Activated CD4-positive, alpha-beta T cell treated with anti-CD3 and anti-CD28 coated beads, Interleukin-2, amount 50 U/mL, for 24 hours (primary cell): ENCODE measurements around the gene ROBO1.

ENCODE experiments used
- DNase-seq, 2 donors: peaks; one replicate each; pipeline ENCODE4 v3.0.0-alpha.2; 2020; ENCODE audit warnings: low read depth in 1 of 2, low spot score in 1 of 2

The ROBO1 gene

GRCh38 chr3:79103307-79103706, 664.5 kb downstream of the ROBO1 start:
- no peak for DNase-seq

- no peak for DNase-seq
These were observed 669.7 kb downstream of the ROBO1 start for GRCh38 chr3:79097964-79098660.

DNA sequence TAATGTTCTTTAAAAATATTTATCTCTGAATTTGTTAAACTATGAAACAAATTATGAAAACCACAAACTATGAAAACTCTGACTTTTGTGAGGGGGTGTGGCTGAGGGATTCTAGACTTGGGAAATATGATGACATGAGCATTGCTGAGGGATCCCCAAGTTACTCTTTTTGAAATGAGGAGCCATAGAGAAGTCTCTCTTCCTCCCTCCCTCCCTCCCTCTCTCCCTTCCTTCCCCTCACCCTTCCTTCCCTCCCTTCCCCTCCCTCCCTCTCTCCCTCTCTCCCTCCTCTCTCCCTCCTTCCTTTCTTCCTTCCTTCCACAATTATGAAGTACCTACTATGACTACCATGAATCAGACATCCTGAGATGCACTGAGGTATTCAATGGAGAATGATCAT, 673.1 kb downstream of the ROBO1 start:
- no peak for DNase-seq

DNA sequence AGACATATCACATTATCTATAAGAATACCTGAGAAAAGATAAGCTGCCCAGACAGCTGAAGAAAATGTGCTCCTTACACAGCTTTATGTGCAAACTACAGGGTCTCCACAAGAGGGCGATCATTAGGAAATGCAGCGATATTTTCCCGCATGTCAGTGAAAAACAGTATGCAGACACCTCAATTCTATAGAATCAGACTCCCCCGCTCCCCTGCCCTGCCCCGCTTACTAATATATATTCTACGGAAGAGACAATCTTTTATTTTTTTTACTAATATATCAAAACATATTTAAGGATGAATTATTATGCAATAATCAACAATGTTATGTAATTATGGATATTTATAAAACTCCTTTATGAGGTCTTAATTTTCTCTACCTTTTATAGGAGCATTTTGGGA, 681.3 kb downstream of the ROBO1 start:
- DNase-seq = peak in 1 of 2 donors; percentile 3

DNA sequence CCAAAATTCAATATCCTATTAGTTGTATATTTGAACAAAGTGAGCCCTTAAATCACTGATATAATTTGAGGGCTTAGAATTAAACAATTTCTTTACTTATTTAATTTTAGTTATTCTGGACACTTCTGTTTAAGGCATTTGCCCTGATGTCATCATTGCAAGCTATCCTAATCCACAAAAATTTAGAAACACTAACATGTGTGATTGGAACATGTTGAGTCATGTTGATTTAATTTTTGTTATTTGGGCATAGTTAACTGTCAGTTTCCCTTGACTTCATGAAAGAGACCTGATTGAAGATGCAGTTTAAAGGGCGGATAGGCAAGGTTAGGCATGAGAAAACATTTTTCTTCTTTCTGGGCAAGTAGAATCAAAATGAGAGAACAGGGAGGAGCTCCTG, 682.6 kb downstream of the ROBO1 start:
- no peak for DNase-seq

DNA sequence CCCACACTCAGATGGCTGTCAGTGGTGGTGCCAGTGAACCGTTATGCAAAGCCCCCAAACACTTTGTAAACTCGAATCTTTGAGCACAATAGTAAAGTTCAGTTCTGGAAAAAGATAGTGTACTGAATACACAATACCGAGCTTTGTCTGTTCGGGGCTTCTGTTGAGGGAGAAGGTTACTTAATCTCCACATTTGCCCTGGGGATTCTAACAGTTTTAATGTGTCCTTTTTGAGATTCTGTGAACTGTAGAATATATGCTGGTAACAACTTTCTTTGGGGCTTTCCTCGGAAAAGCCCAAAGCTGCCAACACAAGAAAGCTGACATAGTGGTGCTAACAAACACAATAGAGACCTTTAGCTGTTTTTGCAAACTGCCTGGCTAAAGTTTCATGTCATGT, 686.5 kb downstream of the ROBO1 start:
- no peak for DNase-seq

DNA sequence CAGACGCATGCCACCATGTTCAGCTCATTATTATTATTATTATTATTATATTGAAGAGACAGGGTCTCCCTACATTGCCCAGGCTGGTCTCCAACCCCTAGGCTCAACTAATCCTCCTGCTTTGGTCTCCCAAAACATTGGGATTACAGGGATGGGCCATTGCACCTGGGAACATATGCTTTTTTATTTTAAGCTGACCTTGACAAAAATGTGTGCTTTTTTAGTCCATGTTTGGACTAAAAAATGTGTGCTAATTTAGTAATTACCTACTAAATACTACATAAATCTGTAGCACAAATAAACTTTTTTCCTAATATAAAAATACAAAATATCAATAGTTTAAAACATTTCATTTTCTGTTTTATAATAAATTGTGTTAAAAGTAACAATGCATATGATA, 693.2 kb downstream of the ROBO1 start:
- no peak for DNase-seq

- DNase-seq = no peak
These were observed 700.1 kb downstream of the ROBO1 start for GRCh38 chr3:79067734-79068133.

DNA sequence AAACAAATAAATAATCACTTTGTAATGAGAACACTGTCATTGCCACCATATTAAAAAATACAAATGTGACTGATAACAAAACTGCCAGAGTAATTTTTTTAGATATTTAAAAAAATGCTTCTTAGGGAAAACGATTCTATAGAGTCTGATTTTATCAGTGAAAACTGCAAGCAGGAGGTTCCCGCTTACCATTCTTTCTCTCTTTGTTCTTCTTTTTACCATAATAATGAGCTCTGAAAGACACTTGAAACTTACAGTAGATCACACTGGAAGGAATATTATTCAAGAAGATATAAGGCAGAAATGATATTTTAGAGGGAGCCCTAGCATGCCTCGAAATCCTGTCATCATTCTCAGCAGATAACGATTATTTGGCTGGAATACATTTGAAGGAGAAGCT, 701.3 kb downstream of the ROBO1 start:
- no peak for DNase-seq

GRCh38 chr3:79063624-79064023, 704.2 kb downstream of the ROBO1 start:
- DNase-seq = no peak

DNA sequence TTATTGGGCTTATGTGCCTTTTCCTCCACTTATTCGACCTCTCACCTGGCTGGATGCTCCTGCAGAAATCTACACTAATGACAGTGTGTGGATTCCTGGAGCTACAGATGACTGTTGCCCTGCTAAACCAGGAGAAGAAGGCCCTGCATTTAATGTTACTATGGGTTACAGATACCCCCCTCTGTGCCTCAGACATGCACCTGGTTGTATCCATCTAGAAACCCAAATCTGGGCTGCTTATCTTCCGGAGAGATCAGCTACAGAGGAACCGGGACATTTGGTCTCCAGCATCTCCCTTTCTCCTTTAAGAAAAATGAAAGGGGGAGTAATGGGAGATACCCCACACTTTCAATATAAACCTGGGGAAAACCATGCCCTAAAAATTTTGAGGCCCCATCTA, 710.0 kb downstream of the ROBO1 start:
- no peak for DNase-seq

- DNase-seq = no peak
These were observed 711.3 kb downstream of the ROBO1 start for GRCh38 chr3:79056498-79056897.

GRCh38 chr3:79052054-79052681, 715.6 kb downstream of the ROBO1 start:
- DNase-seq = no peak

GRCh38 chr3:79047581-79047980, 720.2 kb downstream of the ROBO1 start:
- DNase-seq = no peak

DNA sequence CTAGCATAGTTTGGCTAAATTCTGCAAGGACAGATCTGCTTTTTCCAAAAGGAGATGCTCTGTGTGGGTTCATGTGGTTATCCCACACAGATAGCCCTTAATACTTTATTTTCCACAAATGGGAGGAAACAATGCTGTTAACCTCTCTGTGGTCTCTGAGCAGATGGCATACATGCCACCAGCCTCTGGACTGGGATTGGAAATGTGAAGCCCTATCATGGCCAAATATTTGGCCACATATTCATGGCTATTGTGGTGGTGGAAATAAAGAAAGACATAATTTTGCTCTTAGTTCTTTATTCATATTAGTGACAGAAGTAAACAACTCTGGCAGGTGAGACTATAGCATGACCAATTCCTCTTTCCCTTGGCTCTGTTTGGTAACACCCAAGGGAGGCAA, 726.2 kb downstream of the ROBO1 start:
- DNase-seq = no peak

GRCh38 chr3:79040701-79041100, 727.1 kb downstream of the ROBO1 start:
- DNase-seq = no peak

DNA sequence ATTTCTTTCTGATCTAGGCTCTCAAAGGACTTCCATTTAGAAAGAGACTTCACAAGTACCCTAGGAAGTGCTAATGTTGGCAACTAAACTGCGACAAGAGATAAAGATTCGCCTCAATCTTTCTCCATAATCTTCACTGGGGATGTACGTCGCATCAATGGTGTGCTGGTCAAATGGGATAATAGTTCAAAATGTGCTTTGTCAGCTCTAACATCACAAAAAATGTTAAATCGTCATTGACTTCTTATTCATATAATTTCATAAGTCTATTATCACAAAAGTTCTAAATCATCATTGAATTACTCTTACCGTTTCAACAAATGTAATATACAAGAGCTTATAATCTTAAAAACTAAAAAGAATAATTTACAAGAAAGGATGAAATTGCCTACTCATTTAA, 727.7 kb downstream of the ROBO1 start:
- no peak for DNase-seq

- no peak for DNase-seq
These were observed 728.6 kb downstream of the ROBO1 start for GRCh38 chr3:79039192-79039591.

- no peak for DNase-seq
These were observed 729.2 kb downstream of the ROBO1 start for GRCh38 chr3:79038636-79039035.

DNA sequence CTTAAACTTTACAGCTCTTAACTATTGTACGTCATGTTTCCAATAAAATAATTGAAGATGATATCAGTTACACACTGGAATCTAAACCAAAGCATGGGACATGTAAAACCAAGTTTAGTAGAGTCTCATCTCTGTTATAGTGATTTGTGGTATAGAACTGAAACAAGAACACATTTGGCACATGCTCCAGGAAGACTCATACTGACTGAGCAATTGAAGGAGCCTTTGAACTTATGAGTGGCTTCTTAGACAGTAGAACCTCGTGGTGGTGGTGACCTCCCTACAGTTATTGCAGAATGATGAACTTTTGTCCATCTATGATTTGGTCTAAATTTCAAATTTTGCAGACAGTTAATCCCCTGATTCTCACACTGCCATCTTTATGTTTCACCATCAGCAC, 729.7 kb downstream of the ROBO1 start:
- no peak for DNase-seq

- DNase-seq = no peak
These were observed 735.0 kb downstream of the ROBO1 start for GRCh38 chr3:79032686-79033318.

GRCh38 chr3:79030157-79030556, 737.6 kb downstream of the ROBO1 start:
- no peak for DNase-seq

- no peak for DNase-seq
These were observed 738.9 kb downstream of the ROBO1 start for GRCh38 chr3:79028916-79029315.
